ENCODE data around the gene PPP2R2D.

The PPP2R2D gene

DNA sequence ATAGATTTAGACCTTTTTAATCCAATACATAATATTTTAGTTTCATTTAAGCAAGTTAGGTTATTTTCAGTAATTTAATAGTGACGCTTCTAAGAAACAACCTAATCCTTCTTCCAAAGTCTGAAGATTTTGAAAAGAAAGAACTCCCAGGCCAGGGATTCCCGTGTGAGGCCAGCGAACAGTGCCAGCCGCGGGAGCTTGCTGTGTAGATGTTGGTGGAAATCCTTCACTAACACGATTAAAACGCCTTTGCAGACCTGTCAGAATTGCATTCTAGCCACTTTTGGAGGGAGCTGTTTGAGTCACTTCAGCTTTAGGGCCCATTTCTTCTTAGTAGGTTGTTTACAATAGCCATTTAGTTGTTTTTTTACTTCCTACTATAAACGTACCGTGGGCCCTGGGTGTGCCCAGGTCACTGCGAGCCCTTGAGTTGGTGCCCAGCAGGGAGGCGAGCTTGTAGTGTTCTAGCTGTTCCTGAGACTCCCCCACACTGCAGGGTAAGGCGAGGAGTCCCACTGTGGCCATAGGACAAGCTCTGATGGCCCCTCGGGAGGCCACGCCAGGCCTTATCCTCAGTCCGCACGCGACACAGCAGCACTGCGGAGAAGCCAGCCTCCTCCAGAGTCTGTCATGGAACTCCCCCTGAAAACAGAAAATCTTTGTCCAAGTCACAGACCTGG, 32.3 kb downstream of the PPP2R2D start:
- Histone ChIP-seq H3K4me3 (no peak overlapping the region), H3K9ac (no peak overlapping the region), H3K4me2 (peak overlapping the region; percentile 57), H3K27ac (0 out of 2 replicates have a peak overlapping the region, but pooled peaks have one; percentile 35), H3K4me1 (peaks cover 94% of the 10 kb centered on the region), H4K20me1 (peaks cover 100% of the 10 kb centered on the region), H3K9me3 (no peaks in the 10 kb centered on the region), H3K36me3 (peaks cover 59% of the 10 kb centered on the region), H3K27me3 (no peaks in the 10 kb centered on the region)
- no peak for TF ChIP-seq Cebpa-rat (IDR thresholded peaks at IDR 0.05)

DNA sequence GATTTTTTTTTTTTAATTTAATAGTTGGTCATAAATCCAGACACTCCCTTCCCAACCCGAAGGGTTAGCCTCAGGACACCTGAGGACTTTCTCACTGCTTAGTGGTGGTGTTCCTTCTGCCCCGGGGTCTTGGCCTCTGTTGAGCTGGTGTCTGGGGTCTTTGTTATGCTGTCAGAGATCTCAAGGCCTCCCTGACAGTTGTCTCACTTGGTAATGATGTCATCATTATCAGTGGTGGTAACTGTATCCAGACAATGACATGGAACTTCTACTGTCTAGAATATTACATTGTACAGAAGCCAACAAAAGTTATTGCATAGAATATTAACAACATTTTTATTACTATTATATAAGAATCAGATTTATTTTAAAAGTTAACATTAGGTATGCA, 32.9 kb downstream of the PPP2R2D start:
- peaks cover 64% of the 10 kb centered on the region for H3K36me3 ChIP-seq
- peak overlapping the region; percentile 57; the same call in 1 of the 2 replicates for H3K4me2 ChIP-seq
- H4K20me1 ChIP-seq: peaks cover 100% of the 10 kb centered on the region
- H3K27me3 ChIP-seq: no peaks in the 10 kb centered on the region
- H3K4me3 ChIP-seq: no peak overlapping the region
- H3K9ac ChIP-seq: no peak overlapping the region; the same call in 1 of the 2 replicates
- H3K4me1 ChIP-seq: peaks cover 89% of the 10 kb centered on the region
- no peaks in the 10 kb centered on the region for H3K9me3 ChIP-seq
- TF ChIP-seq Cebpa-rat (IDR thresholded peaks at IDR 0.05): no peak
- H3K27ac ChIP-seq: 0 out of 2 replicates have a peak overlapping the region, but pooled peaks have one; percentile 35

DNA sequence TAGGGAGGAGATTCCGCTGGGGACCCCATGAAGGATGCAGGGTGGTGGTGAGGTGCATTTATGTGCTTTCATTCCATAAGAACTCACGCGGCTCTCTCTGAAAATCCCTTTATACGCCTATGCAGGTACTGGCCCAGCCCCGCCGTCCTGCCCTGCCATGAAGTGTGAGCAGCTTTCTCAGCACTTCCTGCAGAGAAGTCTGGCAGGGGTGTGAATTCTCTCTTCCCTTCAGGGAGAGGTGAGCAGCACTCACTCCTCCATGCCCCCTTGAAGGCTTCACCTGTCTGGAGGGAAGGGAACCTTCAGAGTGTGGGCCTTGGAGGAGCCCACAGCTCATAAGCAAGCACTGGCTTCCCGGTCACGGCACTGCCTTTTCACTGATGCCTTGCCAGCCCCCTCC, 34.0 kb downstream of the PPP2R2D start:
- peaks cover 96% of the 10 kb centered on the region for H4K20me1 ChIP-seq
- H3K27ac ChIP-seq: peak overlapping the region; percentile 56
- peaks cover 78% of the 10 kb centered on the region for H3K4me1 ChIP-seq
- H3K36me3 ChIP-seq: peaks cover 62% of the 10 kb centered on the region
- H3K27me3 ChIP-seq: no peaks in the 10 kb centered on the region
- no peaks in the 10 kb centered on the region for H3K9me3 ChIP-seq
- no peak for TF ChIP-seq Cebpa-rat (IDR thresholded peaks at IDR 0.05)
- peak overlapping the region; percentile 59; the same call in 1 of the 2 replicates for H3K9ac ChIP-seq
- H3K4me2 ChIP-seq: peak overlapping the region; percentile 75
- H3K4me3 ChIP-seq: 0 out of 2 replicates have a peak overlapping the region, but pooled peaks have one; percentile 11

DNA sequence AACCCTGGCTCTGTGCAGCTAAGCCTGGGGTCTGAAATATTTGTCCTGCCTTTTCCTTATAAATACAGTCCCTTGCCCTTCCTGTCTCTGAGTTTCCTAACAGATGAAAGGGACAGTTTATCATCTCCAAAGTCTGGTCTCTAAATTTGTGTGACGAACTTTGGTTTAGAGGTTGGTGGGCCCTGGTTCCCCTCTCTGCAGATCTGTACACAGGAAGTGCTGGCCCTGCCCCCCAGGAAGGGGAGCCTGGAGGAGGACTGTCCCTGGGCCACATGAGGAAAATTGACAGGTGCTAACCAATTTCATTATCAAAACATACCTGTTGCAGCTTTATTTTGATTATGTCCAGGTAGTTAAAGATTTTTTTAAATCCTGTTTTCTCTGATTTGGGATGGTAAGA, 34.5 kb downstream of the PPP2R2D start:
- H3K9ac ChIP-seq: peak overlapping the region; percentile 59; the same call in 1 of the 2 replicates
- no peaks in the 10 kb centered on the region for H3K27me3 ChIP-seq
- peak overlapping the region; percentile 75 for H3K4me2 ChIP-seq
- peaks cover 65% of the 10 kb centered on the region for H3K36me3 ChIP-seq
- H3K9me3 ChIP-seq: no peaks in the 10 kb centered on the region
- peaks cover 73% of the 10 kb centered on the region for H3K4me1 ChIP-seq
- H4K20me1 ChIP-seq: peaks cover 95% of the 10 kb centered on the region
- peak overlapping the region; percentile 56 for H3K27ac ChIP-seq
- H3K4me3 ChIP-seq: 0 out of 2 replicates have a peak overlapping the region, but pooled peaks have one; percentile 11
- TF ChIP-seq Cebpa-rat (IDR thresholded peaks at IDR 0.05): no peak

DNA sequence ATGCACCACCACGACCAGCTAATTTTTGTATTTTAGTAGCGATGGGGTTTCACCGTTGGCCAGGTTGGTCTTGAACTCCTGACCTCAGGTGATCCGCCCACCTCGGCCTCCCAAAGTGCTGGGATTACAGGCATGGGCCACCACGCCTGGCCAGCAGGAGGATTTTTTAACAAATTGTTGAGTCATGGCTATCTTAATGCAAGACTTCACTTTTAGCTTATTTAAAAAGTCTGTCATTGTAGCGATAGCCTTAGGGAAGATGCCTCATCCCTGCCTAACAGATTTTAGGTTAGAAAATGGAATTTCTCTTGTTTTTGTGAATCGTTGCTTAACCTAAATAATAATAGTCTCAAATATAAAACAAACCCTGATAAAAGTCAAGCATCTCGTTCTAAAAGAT, 35.5 kb downstream of the PPP2R2D start:
- peaks cover 63% of the 10 kb centered on the region for H3K4me1 ChIP-seq
- TF ChIP-seq Cebpa-rat (IDR thresholded peaks at IDR 0.05): no peak
- H4K20me1 ChIP-seq: peaks cover 95% of the 10 kb centered on the region
- H3K36me3 ChIP-seq: peaks cover 68% of the 10 kb centered on the region
- no peaks in the 10 kb centered on the region for H3K9me3 ChIP-seq
- H3K27me3 ChIP-seq: no peaks in the 10 kb centered on the region
- H3K9ac ChIP-seq: no peak overlapping the region
- no peak overlapping the region for H3K4me3 ChIP-seq
- H3K27ac ChIP-seq: no peak overlapping the region
- H3K4me2 ChIP-seq: peak overlapping the region; percentile 75

DNA sequence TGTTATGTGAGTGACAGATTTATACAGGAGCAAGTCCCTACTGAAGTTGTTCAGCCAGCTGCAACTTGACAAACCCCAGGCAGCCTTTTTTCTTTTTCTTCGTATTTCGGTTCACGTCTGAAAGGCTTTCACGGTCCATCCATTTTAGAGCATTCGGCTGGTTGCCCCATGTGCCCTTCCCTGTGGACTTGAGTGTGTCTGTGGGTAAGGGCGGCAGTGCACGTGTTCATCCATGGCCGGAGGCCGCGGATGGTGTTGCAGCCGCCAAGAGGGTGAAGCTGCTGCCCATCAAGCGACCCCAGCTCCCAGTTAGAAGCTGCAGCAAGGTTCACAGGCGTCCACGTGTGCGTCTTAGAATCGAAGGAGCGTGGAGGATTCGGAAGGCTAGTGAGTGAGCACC, 35.9 kb downstream of the PPP2R2D start:
- H3K4me3 ChIP-seq: no peak overlapping the region
- TF ChIP-seq Cebpa-rat (IDR thresholded peaks at IDR 0.05): no peak
- peaks cover 95% of the 10 kb centered on the region for H4K20me1 ChIP-seq
- H3K27me3 ChIP-seq: no peaks in the 10 kb centered on the region
- peak overlapping the region; percentile 7; the same call in 1 of the 2 replicates for H3K9ac ChIP-seq
- no peaks in the 10 kb centered on the region for H3K9me3 ChIP-seq
- H3K4me1 ChIP-seq: peaks cover 59% of the 10 kb centered on the region
- peak overlapping the region; percentile 75 for H3K4me2 ChIP-seq
- peaks cover 72% of the 10 kb centered on the region for H3K36me3 ChIP-seq
- peak overlapping the region; percentile 52 for H3K27ac ChIP-seq

DNA sequence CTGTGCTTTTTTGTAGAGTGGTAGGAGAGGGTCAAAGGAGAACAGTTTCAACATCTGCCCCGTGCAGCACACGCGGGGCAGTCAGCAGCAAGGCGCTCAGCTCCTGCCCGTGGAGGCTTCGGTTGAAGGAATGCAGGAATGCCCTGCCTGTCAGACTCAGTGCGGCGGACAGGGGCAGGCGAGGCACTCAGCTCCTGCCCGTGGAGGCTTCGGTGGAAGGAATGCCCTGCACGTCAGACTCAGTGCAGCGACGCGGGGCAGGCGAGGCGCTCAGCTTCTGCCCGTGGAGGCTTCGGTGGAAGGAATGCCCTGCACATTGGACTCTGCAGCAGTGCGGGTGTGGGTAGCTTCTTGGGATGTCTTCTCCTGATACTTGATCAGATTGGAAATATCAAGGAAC, 37.0 kb downstream of the PPP2R2D start:
- Histone ChIP-seq H4K20me1 (peaks cover 91% of the 10 kb centered on the region), H3K27ac (no peak overlapping the region), H3K9me3 (no peaks in the 10 kb centered on the region), H3K27me3 (no peaks in the 10 kb centered on the region), H3K9ac (no peak overlapping the region), H3K4me1 (peaks cover 48% of the 10 kb centered on the region), H3K4me2 (no peak overlapping the region), H3K36me3 (peaks cover 76% of the 10 kb centered on the region), H3K4me3 (no peak overlapping the region)
- TF ChIP-seq Cebpa-rat (IDR thresholded peaks at IDR 0.05): no peak

DNA sequence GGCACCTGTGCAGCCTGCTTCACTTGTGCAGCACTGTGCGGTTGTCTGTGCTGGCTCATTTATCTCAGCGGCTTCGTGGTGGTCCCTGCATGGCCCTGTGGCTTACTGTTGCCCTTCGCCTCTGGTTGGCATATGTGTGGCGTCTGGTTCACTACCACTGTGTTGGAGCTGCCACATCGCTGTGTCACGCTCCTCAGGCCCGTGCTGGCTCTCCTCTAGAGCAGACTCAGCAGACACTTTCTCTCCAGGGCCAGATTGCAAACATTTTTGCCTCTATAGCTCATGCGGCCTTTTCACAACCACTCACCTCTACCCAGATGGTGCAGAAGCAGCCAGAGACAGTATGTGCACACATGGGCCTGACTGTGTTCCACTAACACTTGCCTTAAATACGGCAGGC, 37.9 kb downstream of the PPP2R2D start:
- H3K9me3 ChIP-seq: no peaks in the 10 kb centered on the region
- H3K4me3 ChIP-seq: no peak overlapping the region
- H3K9ac ChIP-seq: no peak overlapping the region
- peaks cover 39% of the 10 kb centered on the region for H3K4me1 ChIP-seq
- H3K4me2 ChIP-seq: no peak overlapping the region
- peaks cover 91% of the 10 kb centered on the region for H4K20me1 ChIP-seq
- no peak for TF ChIP-seq Cebpa-rat (IDR thresholded peaks at IDR 0.05)
- H3K36me3 ChIP-seq: peaks cover 80% of the 10 kb centered on the region
- H3K27ac ChIP-seq: no peak overlapping the region
- no peaks in the 10 kb centered on the region for H3K27me3 ChIP-seq

DNA sequence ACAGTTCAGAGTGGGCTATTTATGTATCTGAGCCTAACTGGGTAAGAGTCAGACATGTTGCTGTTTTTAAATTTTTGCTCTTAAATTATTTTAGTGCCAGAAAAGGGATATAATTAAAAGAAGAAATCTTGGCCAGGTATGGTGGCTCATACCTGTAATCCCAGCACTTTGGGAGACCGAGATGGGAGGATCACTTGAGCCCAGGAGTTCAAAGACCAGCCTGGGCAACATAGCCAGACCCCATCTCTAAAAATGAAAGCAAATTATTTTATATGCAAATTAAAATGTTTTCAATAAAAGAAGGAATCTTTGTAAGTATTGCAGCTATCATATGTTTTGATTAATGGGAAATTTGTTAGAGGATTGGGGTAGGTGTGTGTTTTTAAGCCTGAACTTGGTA, 41.6 kb downstream of the PPP2R2D start:
- no peak overlapping the region for H3K4me2 ChIP-seq
- no peak overlapping the region for H3K27ac ChIP-seq
- H3K36me3 ChIP-seq: peaks cover 97% of the 10 kb centered on the region
- H3K4me3 ChIP-seq: no peak overlapping the region
- no peaks in the 10 kb centered on the region for H3K27me3 ChIP-seq
- no peak for TF ChIP-seq Cebpa-rat (IDR thresholded peaks at IDR 0.05)
- no peak overlapping the region for H3K9ac ChIP-seq
- H4K20me1 ChIP-seq: peaks cover 80% of the 10 kb centered on the region
- peaks cover 2% of the 10 kb centered on the region for H3K4me1 ChIP-seq
- no peaks in the 10 kb centered on the region for H3K9me3 ChIP-seq

DNA sequence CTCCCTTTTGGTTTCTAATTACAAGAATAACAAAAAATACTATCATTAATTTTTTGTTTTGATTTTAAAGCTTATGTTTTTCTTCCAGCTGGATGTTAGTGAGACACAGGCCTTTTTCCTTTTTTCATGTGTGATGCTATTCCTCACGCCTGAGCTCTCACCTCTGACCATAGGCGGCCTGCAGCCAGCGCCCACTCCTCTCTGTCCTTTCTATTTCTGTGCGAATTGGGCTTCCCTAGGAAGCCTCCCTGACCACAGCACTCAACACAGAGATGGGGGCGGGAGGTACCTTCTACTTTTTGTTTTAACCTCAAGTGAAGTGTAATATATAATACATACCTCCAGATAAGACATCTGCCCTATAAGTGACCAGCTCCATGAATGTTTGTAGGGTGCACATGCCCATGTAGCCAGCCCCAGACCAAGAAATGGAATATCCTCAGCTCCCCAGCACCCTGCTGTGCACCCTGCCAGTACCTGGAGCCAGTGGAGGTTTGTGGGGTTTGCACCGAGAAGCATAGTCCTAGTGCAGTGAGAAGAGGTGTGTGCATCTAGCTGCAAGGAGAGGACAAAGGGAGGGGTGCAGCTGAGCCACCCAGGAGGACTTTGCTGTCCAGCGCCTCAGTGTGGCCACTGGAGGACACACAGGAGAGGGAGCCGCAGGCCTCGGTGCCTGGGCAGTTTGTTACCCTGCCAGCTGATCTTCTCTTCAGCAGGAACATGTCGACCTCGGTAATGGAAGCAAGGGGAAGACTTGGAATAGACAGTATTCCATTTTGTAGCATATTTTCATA, 42.4 kb downstream of the PPP2R2D start:
- no peak for TF ChIP-seq Cebpa-rat (IDR thresholded peaks at IDR 0.05)
- Histone ChIP-seq H3K4me2 (no peak overlapping the region), H3K36me3 (peaks cover 97% of the 10 kb centered on the region), H3K9ac (no peak overlapping the region), H3K9me3 (no peaks in the 10 kb centered on the region), H3K27ac (no peak overlapping the region), H3K4me1 (no peaks in the 10 kb centered on the region), H3K27me3 (no peaks in the 10 kb centered on the region), H3K4me3 (no peak overlapping the region), H4K20me1 (peaks cover 75% of the 10 kb centered on the region)

Data from BLaER1 (cell line).